ENCODE measurements around the gene TCF3.

GRCh38 chr19:1675633-1676350, 23.4 kb upstream of the TCF3 start:
- TF ChIP-seq ATF3 (IDR thresholded peaks at IDR 0.05) (no peak), CTCF (IDR thresholded peaks at IDR 0.05; ENCODE audit: low read depth, low read length, missing input control) (no peak), RXRA (IDR thresholded peaks at IDR 0.05) (no peak), FOXA2 (IDR thresholded peaks at IDR 0.05) (no peak), MAX (IDR thresholded peaks at IDR 0.05) (no peak), RAD21 (IDR thresholded peaks at IDR 0.05) (peak in 1 of 2 donors; percentile 10), GABPA (IDR thresholded peaks at IDR 0.05 in 1 of 2, conservative IDR thresholded peaks at IDR 0.05 in 1 of 2) (no peak), SP1 (IDR thresholded peaks at IDR 0.05) (no peak)
